ENCODE results near the gene PPP2R1A.

PPP2R1A gene

DNA sequence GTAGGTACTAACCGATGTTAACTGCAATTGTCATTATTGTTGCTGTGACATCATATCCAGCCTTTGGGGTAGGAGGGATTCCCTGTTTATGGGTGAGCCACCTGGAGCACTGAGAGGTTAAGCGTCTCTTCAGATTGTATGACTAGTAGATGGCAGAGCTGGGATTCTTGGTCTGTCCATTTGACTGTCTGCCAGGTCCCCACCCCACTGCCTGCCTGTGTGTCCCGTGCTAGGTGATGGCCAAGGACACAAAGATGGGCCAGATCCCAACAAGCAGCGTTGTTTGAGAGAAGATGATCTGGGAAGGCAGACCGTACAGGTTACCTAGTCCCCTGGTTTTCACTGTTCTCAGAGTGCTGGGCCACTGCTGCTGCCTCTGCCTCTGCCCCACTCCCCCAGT, 16.6 kb downstream of the PPP2R1A start:
- DNase-seq, result no peak

DNA sequence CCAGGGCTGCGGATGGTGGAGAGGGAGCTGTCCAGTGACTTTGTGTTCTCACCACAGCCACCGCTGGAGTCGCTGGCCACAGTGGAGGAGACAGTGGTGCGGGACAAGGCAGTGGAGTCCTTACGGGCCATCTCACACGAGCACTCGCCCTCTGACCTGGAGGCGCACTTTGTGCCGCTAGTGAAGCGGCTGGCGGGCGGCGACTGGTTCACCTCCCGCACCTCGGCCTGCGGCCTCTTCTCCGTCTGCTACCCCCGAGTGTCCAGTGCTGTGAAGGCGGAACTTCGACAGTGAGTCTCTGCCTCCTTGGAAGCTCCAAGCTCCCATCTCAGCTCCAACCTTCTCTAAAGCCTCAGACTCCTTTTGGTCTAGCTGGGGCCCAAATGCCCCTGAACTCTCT, 21.4 kb downstream of the PPP2R1A start:
- no peak for DNase-seq

DNA sequence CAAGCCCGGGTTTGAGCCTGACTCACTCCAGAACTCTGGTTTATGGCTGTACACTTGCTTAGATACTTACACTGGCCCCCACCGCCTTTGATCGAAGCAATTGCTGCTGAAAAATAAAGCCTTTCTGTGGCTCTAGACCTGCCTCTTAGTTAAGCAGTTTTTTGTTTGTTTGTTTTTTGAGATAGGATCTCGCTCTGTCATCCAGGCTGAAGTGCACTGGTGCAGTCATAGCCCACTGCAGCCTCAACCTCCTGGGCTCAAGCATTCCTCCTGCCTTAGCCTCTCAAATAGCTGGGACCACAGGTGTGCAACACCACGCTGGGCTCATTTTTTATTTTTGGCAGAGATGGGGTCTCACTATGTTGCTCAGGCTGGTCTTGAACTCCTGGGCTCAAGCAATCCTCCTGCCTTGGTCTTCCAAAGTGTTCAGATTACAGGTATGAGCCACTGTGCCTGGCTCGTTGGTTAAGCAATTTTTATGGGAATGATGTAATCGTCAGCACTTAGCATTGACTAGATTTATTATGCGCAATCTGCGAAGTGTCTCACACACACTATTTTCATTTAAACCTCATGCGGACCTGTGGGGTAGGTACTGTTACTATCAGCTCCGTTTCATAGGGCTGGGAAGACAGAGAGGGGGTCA, 22.2 kb downstream of the PPP2R1A start:
- no peak for DNase-seq

DNA sequence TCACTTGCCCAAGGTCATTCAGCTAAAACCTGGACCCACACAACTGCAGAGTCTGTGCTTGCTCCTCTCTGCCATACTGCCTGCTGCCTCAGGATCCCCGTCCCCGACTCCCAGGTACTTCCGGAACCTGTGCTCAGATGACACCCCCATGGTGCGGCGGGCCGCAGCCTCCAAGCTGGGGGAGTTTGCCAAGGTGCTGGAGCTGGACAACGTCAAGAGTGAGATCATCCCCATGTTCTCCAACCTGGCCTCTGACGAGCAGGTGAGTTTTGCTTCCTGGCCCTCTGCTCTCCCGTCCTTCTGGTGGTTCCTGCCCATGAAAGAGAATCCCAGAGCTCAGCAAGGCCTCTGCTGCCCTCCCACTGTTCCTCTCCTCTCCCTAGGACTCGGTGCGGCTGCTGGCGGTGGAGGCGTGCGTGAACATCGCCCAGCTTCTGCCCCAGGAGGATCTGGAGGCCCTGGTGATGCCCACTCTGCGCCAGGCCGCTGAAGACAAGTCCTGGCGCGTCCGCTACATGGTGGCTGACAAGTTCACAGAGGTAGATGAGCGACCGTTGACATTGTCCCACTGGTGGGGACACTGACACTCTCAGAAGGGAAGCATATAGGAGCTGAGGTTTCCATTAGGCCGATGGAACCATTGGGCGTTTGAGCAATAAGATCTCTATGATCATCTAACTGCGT, 22.9 kb downstream of the PPP2R1A start:
- DNase-seq, result no peak

DNA sequence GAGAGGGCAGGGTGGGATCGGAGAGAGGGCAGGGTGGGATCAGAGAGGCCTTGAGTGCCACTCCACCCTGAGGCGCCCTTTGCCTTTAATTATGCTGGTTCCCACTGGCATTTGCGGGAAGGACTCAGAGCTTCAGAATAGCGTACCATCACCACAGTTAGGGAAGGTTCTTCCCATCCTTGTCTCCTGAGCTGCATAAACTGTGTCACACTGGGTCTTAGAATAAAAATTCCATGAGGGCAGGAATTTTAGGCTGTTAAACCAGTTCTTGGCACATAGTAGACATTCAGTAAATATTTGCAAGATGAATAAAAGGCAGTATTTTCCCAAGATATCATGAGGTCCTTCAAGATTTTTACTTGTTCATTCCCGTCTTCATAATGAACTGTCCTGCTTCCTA, 24.4 kb downstream of the PPP2R1A start:
- no peak for DNase-seq

DNA sequence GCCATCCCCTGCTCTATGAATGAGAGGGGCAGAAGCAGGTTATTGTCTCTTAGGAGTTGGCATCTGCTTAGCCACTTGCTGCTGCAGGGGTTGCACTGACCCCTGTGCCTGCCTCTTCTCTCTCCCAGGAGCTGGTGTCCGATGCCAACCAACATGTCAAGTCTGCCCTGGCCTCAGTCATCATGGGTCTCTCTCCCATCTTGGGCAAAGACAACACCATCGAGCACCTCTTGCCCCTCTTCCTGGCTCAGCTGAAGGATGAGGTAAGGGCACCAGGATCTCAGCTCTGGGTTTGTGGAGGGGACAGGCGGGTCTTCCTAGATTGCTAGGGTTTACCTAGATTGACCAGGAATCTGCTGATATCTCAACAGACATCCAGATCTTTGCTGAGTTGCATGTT, 26.5 kb downstream of the PPP2R1A start:
- no peak for DNase-seq

DNA sequence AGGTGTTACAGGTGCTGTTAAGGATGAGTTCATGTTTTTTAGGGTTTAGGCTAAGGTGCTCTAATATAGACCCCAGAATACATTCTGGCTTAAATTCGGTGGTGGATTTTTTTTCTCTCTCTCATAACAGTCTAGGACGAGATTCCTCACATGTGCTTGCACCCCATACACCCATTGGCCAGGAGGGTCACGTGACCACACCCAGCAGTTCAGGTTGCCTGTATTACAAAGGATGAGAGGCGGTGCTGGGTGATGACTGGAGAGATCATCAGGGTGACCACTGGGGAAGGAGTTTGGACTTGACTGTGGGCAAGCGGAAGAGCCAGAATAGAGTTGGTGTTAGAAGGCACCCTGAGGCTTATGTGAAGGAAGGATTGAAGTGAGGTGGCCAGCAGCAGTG, 27.7 kb downstream of the PPP2R1A start:
- no peak for DNase-seq

DNA sequence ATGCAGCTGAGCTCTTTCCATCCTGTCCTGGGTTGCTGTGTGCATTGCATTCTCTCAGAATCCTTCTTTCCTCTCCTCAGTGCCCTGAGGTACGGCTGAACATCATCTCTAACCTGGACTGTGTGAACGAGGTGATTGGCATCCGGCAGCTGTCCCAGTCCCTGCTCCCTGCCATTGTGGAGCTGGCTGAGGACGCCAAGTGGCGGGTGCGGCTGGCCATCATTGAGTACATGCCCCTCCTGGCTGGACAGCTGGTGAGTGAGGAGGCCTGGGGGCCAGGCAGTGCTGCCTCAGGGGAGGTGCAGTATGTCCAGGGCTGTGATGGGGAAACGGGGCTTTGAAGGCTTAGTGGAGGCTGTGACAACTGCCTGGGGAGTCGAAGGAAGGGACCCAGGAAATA, 29.8 kb downstream of the PPP2R1A start:
- no peak for DNase-seq

DNA sequence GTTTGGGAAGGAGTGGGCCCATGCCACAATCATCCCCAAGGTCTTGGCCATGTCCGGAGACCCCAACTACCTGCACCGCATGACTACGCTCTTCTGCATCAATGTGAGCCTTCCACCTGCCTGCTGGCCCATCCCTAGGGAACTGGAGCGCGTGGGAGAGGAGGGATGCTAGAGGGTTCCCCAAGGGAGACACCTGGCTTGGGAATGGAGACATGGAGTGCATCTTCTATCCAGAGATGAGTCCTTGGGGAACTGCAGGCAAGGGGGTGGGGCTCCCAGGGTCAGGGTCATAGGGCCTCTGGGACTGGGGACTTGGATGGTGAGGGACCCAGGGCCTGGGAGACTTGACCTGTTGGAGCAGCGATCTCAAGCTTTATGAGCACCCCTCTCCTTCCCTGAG, 31.2 kb downstream of the PPP2R1A start:
- DNase-seq, result no peak

DNA sequence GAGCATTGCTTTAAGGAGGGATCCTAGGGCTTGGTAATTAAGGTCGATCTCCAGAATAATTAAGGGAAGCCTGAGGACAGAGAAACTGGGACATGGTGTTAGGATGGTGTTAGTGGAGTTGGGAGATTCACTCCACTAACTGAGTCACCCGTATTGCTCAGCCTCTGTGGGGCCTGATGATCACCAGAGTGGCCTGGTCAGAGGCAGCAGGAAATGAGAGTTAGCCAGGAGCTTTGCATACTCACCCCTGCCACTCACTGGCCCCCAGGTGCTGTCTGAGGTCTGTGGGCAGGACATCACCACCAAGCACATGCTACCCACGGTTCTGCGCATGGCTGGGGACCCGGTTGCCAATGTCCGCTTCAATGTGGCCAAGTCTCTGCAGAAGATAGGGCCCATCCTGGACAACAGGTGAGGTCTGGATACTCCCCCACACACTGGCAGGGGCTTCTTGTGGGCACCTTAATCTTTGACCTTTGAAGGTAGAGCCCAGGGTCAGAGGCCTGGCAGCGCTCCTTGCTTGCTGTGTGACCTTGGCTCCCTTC, 32.1 kb downstream of the PPP2R1A start:
- DNase-seq, result no peak

DNA sequence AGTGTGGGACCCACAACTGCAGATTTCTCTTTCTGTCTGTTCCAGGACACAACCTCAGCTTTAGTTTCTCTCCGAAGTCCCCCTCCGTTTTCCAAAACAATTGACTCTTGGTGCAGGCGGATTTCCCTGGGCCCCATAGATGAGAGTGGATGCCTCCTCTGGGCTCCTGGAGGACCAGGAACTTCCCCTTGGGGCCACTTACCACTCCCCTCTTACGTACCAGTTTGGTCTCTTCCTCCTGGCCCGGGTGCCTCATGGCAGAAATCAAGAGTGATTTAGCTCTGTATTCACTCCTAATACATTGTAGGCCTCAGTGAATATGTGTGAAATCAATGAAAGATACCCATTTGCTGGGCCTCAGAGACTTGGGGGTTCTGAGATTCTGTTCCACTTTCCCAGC, 34.4 kb downstream of the PPP2R1A start:
- DNase-seq, result no peak

DNA sequence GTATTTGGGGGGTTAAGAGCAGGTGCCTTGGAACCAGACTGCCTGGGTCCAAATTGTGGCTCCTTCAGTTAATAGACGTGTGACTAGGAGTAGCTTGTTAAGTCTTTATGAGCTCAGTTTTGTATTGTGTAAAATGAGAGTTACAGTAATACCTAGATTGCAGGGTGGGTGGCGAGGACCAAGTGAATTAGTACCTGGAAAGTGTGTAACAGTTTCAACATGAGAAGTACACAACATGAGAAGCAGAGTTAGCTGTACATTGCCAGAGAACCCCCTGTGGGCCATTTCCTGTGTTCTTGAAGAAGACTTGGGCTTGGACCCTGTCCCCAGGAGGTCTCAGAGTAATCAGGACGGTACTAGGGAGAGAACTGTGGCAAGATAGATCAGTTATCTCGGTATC, 36.8 kb downstream of the PPP2R1A start:
- DNase-seq, result no peak

DNA sequence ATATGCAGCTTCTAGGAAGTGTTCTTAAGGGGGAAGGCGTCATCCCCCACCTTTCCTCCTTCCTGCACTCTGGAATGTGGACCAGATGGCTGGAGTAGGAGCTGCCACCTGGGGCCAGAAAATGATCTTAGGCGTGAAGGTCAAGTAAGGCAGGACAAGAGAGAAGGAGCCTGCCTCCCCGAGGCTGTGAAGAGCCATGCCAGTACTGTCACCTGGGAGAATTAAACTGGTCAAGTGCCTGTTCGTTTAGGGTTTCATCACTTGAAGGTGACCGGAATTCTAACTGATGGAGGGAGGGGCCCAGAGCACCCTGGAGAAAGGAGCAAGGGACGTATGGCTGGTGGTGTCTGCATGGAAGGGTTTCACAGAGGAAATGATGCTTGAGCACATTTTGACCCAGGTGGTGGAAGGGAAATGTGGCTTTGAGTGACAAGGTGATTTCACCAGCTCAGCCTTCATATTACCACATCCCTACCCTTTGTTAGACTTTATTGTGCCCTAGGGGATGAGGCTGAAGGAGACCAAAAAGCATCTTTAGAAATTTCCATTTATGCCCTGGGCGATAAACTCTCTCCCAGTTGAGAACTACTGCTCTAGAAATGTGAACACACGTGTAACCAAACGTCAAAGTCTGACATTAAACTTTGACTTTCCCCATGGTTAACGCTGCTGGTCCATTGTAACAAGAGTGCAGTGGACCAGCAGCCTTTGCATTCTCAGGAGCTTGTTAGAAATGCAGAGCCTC, 37.5 kb downstream of the PPP2R1A start:
- DNase-seq, result no peak

DNA sequence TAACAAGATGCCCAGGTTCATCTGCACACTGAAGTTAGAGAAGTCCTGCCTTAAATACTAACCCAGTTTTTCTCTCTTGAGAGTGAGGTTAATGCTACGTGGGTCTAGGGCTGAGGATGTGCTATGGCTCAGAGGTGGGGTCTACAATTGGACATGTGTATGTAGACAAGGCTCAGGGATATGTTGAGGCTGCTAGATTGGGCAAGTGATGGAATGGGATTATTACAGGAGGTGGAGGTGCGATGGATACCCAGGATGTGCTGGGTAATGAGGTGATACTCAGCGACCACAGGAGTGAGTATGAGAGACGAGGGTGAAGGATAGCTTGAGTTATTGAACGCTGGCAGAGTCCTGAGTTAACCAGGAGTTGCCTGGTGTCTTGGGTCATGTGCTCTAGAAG, 38.1 kb downstream of the PPP2R1A start:
- DNase-seq, result no peak

DNA sequence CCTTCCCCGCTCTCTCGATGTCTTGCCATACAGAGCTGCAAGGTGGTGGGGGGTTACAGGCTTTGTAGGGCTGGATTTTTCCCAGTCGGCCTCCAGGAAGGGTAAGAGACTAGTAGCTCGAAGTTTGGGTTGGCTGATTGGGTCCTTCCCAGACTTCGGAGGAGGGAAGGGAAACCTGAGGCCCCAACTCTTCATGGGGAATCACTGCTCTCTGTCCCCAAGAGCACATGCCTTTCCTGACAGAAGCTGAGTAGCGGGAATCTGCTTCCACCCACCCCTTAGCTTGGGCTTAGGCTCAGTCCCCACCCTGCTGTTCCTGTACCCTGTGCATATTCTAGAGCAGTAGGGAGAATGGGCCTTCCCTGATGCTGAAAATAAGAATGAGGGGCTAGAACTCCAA, 39.7 kb downstream of the PPP2R1A start:
- no peak for DNase-seq

DNA sequence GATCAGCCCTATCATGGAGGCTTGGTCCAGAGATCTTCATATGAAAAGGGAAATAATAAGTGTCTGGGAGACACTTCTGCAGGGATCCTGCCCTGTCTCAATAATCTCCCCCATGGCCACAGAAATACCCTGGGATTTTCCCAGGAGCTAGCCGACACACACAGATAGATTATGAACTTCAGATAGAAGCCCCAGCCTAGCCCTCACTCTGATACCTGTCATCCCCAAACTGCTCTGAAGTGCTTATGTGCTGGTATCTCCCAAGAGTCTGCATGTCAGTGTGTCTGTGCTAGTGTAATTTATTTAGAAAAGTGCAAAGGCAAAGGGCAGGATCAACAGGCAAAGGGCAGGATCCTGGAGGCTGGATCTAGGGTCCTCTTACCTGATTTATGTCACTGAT, 40.8 kb downstream of the PPP2R1A start:
- no peak for DNase-seq

DNA sequence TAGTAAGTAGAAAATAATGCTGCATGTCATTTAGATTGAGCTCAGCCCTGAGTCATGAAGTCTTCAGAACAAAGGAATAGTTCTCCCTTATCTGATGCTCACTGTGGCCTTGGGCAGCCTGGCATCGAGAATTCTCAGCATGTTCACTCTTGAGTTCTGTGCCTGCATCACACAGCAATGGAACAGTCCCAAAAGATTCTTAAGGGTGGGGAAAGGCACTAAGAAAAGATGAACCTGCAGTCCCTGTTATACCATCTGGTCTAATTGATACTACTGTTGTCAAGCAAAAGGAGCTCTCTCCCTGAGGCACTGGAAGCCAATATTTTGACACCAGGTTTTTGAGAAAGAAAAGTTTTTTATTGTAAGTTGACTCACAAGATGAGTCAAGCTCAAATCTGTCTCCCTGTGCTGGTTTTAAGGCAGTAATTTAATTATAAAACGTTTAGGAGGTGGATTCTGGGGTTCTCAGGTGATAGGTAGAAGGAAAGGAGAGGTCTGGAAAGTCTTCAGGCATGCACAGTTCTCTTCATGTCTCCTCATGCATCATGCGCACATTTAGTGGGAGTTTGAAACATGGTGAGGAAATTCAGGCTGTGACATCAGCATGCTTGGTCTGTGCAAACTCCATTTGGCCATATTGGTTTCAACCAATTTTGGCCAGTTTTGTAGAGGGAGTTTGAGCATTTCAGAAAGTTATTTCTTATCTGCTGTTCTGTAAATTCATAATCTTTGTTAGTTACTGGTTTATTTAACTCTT, 41.5 kb downstream of the PPP2R1A start:
- DNase-seq, result no peak

DNA sequence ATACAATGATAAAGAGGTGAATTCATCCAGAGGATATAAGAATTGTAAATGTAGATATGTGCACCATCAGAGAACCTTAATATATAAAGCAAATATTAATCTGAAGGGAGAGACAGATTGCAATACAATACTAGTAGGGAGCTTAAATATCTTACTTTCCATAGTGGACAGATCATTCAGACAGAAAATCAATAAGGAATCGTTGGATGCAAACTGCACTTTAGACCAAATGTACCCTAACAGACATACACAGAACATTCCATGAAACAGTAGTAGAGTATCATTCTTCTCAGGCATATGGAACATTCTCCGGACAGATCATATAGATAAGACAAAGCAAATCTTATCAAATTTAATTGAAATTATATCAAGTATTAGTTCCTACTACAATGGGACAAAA, 44.6 kb downstream of the PPP2R1A start:
- no peak for DNase-seq

DNA sequence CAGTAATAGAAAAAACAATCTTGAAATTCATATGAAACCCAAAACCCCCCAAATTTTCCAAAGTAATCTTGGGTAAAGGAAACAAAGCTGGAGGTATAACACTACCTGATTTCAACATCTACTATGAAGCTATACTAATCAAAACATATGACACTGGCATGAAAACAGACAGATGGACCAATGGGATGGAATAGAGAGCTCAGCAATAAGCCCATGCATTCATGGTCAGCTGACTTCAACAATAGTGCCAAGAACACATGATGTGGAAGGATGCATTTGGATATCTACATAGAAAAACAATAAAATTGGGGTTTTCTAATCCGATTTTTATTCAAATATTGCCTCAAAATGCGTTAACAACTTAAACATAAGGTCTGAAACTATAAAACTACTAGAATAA, 47.3 kb downstream of the PPP2R1A start:
- DNase-seq, result no peak

DNA sequence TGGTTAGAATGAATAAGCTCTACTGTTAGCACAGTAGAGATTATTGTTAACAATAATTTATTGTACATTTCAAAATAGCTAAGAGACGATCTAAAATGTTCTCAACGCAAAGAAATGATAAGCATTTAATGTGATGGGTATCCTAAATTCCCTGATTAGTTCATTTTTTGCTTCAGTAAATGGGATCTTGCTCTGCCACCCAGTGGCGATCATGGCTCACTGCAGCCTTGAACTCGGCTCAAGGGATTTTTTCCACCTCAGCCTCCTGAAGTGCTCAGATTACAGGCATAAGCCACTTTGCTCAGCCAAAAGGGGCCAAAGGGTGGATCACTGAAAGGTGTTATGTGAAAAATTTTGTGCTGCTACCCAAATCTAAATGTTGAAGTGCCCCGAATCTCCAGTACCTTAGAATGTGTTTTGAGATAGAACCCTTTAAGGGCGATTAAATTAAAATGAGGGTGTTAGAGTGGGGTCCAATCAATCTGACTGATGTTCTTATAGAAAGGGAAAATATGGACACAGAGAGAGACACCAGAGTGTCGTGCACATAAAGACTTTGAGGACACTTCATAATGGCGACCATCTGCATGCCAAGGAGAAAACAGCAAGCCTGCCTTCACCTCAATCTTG, 48.0 kb downstream of the PPP2R1A start:
- DNase-seq, result peak; percentile 58 to 70

DNA sequence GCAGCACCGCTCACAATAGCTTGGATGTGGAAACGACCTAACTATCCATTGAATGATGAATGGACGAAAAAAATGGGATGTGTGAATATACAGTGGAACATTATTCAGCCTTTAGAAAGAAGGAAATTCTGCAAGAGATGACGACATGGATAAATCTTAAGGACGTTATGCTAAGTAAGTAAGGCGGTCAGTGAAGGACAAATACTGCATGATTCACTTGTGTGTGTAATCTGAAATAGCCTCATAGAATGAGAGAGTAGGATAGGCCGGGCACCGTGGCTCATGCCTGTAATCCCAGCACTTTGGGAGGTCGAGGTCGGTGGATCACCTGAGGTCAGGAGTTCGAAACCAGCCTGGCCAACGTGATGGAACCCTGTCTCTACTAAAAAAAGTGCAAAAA, 54.2 kb downstream of the PPP2R1A start:
- no peak for DNase-seq

DNA sequence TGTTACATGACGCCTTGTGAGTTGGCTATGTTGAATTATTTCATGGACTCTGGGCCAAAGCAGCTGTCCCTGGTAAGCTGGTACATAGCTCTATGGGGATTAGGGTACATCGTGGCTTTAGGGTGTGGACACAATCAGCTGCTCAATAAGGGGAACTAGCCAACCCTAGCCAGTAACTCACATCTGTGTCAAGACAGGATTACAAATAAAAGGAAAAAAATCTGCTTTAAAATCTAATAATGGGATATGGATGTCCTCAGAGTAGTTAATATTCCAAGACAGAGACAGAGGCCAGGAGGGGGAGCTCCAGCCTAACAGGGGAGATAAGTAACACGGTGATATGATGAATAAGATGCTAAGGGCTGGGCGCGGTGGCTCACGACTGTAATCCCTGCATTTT, 58.4 kb downstream of the PPP2R1A start:
- DNase-seq, result peak; percentile 54 to 64

DNA sequence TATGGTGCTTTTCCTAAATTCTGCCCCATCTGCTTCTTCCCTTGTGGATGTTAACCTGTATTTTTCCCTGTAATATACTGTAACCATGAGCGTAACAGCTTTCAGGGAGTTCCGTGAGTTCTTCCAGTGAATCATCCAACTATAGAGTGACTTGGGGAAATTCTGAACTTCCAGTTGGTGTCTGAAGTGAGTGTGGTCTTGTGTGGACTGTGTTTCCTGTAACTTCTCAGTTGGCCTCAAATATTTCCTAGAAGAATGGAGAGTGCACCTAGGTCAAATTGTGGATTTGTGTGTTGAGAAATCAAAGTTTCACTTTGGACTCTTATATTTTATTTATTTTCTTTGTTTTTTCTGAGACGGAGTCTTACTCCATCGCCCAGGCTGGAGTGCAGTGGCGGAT, 68.6 kb downstream of the PPP2R1A start:
- DNase-seq, result no peak
